T-helper 22 cell (primary cell): Measurements from ENCODE around the gene MAP2K2.

Source experiments
- DNase-seq: peaks from one replicate; pipeline ENCODE4 v3.0.0-alpha.2; 2020; ENCODE audit warnings: low read depth

MAP2K2 gene

DNA sequence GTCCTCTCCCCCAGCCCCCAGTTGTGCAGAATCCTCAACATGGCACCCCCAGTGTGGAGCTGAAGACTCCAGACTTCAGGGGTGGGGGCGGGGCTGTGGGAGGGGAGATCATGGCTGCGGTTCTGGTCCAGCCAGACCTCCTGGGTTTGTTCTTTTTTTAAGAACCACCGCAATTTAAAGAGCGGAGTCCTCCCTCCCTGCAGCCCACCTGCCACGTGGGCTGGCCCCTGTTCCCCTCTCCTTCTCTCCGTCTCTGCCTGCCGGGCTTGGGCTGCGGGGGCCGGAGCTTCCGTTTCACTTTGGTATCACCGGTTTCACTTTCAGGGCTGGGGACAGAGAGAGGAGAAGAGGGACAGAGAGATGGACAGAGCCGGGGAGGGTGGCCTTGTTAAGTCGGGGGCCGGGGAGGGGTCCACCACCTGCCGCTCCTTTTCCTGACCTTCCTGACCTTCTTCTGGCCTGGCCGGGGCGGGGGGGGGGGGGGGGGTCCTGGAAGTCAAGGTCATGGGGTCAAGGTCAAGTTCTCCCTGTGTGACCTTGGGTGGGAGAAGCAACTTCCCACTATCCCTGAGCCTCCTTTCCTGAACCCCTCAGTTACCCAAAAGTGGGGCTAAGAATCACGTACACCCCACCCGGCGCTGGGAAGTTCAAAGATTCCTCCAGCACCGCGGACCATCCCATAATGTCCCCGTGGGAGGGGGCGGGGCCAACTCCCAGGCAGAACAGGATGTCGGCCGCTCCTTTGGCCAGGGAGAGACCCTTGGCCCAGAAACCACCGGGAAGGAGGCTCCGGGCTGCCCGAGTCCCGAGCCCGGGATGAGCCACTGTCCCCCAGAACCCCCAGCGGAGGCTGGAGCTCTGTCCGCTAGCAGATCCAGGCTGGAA lies 45.9 kb downstream of the MAP2K2 start:
- DNase-seq: no peak

DNA sequence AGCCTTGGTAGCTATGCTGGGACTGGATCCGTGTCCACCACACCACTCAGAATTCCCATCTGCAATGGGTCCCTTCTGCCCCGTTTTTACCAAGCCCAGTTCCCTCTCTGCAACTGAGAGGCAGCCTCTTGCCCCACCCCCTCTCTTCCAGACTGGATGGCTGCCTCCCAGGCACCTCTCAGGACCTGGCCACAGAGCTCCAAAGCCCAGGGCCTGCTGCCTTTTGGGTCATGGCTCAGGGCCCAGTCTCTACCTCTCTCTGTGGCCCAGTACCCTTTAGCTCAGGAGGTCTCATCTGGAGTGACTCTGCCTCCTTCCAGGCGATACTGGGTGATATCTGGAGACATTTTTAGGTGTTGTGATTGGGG lies 46.9 kb downstream of the MAP2K2 start:
- DNase-seq: no peak

DNA sequence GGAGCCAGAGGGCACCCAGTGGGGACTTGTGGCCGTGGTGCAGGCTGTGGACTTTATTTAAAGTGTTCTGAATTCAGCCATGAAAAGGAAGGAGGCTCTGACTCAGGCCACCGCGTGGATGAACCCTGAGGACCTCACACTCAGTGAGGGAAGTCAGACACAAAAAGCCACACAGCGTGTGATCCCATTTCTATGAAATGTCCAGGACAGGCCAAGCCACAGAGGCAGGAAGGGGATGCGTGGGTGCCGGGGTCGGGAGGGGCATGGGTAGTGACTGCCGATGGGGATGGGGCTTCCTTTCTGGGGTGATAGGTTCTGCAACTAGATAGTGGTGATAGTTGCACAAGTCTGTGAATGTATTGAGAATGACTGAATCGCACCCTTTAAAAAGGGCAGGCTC lies 48.5 kb downstream of the MAP2K2 start:
- no peak for DNase-seq

DNA sequence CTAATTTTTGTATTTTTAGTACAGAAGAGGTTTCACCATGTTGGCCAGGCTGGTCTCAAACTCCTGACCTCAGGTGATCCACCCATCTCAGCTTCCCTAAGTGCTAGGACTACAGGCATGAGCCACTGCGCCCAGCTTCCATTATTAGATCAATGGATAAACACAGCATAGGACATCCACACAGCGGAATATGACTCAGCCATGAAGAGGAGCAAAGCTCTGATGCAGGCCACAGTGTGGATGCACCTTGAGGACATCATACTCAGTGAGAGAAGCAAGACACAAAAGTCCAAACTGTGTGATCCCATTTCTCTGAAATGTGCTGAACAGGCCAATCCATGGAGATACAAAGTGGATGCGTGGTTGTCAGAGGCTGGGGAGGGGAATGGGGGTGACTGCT lies 52.3 kb downstream of the MAP2K2 start:
- no peak for DNase-seq

DNA sequence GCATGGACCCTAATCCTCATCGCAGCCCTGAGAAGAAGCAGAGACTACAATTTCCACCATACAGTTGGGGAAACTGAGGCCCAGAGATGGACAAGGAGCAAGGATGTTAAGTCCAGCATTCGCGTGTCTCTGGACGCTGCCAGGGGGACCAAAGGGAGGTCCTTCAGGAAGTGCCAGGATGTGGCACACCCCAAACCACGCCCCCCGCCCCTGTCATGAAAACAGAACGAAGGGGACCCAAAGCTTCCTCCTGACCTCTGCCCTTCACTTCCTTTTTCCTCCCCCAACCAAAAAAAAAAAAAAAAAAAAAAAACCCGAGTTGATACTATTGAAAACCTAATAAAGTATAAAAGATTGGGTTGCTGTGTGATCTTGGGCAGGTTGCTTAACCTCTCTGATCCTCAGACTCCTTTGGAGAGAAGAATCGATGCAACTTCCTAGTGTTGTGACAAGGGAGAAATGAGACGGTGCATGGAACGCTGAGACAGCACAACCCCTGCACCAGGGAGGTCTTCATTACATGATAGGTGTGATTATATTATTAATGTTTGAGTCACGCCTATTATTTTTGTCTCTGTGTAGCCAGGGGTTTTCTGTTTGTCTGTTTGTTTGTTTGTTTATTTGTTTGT lies 54.5 kb downstream of the MAP2K2 start:
- peak; percentile 38 for DNase-seq

DNA sequence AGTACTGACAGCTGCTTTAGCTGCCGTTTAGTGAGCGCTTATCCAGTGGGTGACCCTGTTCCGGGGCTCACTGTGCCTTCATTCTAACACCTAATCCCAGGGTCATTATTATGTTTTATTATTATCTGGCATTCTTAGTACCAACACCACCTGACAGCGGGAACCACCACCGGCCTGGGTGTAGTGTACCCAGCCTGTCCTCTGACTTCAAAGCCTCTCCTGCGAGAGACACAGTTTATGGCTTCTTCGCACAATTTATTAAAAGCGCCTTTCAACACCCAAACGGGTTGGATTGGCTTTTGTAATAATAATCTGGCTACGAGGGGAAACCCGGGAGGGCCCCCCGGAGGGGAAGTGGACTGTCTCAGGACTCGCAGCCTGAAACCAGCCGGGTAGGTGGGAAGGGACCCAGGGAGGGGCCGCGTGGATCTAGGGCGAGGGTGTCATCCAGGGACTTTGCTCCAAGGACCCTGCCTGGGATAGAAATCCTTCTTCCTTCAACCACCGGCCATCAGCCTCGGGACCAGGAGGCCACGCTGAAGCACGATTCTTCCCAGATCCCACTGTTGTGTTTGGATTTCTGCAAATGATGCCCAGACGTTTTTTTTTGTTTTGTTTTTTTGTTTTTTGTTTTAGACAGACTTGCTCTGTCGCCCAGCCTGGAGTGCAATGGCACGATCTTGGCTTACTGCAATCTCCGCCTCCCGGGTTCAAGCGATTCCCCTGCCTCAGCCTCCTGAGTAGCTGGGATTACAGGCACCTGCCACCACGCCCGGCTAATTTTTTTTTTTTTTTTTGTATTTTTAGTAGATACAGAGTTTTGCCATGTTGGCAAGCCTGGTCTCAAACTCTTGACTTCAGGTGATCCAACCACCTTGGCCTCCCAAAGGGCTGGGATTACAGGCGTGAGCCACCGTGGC lies 55.6 kb downstream of the MAP2K2 start:
- DNase-seq: no peak

DNA sequence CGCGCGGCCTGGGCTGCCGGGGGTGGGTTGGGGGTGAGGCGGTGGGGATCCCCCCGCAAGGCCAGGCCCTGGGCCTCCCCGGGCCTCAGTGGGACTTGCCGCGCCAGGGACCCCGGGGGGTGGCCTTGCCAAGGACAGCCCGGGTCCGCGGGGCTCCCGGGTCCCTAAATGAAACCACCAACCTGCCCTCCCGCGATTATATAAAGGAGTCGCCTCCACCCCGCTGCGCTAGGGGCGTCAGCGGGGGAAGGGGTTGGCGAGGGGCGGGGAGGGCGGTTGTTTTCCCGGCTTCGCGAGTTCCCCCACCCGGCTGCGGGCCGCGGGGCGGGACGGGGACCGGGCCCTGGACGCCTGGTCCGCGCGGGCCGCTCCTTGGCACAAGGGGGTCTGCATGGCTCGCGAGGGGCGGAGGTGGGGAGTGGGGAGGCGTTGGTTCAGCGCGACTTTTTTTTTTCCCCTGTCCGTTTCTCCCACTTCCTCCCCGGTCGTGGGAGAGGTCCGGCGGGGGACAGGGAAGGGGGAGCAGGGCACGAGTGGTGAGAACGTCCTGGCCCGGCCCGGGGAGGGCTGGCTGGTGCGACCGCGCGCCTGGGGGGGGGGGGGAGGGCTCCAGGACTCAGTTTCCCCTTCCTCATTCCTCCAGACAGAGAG lies 56.4 kb downstream of the MAP2K2 start:
- DNase-seq: no peak

DNA sequence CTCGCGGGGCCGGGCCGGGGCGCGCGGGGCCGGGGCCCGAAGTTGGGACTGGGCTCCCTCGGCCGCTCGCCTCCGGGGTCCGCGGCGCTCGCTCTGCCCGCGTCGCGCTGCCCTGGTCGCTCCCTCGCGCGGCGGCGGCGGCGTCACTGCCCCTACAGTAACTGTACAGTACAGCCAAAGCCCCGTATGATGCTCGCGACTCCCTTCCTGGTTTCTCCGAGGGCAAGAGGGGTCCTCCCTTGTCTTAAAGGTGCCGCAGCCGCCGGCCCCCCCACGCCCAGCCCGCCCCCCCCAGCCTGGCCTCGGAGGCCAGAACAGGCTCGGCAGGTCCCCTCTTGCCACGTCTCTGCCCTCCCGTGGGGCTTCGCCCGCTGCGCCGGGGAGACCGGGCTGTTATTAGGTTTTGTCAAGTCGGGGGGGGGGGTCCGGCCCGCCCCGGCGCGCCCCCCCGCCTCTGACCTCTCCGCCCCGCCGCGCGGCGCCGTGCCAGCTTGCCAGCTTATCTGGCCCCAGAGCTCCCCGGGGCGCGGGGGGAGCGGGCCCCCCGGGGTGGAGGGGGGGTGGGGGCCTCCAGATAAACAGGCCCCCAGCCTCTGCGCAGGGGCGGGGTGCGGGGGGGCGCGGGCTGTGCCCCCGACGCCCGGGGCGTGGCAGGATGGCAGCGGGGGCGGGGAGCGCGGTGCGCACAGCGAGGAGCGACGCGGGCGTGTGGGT lies 57.1 kb downstream of the MAP2K2 start, which contains the start of gene ZBTB7A:
Gene ZBTB7A (minus strand): TSS at position 218 of the 714 bp plus-strand sequence. CDS start 11,667 bp downstream, outside the sequence.
- peak; percentile 74 for DNase-seq

DNA sequence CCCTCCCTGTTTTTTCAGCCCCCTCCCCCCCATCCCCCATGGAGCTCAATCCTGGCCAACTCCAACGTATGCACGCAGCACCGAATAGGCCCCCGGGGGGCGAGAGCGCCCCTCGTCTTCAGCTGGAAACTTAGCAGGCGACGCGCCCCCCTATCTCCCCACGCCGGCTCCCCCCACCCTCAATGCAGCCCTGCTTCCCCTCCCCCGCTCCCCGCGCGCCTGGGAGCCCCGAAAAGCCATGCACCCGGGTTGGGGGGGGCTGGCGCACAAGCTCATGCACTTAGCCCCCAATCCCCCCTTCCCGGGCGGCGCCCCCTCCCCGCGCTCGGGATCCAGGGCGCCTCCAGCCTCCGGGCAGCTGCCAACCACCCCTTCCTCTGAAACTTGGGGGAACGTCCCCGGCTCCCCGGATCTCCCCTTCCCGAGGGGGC lies 57.7 kb downstream of the MAP2K2 start:
- peak; percentile 48 for DNase-seq

DNA sequence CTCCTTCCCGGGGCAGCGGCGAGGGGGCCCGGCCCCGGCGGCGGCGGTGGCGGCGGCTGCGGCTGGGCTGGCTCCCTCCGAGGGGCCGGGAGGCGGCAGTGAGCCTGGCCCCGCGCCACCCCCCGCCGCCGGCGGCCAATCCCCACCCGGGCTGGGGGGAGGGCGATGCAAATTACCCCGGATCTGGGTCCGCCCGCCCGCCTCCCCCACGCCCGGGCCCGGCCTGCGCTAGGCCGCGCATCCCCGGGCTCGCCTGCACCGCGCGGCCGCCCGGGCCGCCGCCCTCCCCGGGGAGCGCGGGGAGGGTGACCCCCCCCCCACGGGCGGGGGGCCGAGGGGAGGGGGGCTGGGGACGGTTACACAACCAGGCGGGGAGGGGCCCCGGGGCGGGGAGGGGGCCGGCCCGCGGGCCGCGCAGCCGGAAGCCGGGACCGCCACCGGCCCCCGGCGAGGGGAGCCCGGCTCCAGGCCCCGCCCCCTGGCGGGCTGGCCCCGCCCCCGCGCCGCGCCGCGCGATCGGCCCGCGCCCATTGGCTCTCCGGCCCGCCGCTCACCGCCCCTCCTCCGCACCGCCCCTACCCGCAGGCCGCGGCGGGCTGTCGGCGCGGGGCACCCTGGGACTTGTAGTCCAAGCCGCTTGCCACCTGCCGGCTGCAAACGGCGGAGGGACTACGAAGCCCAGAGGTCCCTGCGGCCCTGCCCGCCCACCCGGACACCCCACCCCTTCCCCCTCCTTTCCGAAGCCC lies 58.3 kb downstream of the MAP2K2 start:
- peak; percentile 96 for DNase-seq

DNA sequence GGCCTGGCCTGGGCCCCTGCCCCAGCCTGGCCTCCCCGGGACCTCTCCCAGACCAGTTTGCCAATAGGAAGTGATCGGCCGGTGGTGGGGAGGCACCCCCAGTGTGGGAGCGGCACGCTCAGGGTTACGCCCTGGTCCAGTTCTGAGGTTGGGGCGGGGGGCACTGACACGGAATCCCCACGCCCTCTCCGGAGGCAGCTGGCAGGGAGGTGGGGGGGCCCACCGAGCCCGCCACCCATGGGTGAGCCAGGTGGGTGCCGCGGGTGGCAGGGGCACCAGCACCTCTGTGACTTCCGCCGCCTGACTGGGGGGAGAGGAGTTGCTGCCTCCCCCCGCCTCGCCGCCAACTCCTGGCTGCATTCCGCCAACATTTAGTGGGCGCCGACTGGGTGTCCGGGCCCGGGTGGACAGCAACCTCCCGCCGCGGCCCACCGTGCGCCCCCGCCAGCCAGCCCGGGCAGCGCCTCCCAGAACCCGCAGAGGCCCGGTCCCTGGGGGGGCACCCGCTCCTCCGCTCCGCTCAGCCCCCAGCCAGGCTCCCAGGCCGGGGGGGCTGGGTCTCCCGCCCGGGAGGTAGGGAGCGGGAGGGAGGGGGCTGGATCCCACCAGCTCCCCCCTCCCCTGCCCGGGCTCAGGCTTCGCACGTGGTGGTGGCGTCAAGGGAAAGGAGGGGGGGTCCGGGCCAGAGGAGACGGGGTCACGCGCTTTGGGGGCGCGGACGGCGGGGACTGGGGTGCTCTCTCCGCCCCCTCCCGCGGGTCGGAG lies 59.2 kb downstream of the MAP2K2 start:
- DNase-seq: peak; percentile 47

DNA sequence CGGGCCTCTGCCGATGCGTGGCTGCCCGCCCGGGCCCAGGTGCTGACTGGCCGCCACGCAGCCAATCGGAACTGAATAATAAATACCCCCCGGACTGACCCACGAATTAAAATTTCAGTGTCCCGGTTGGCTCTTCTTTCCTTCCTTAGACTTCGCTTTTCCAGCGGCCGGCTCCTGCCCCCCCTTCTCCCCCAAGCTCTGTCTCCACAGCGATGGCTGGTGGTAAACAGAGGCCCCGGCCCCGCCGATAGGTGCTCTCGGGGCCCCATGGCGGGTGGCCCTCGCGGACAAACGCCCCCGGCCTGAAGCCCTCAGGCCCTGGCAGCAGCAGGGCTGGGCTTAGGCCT lies 59.8 kb downstream of the MAP2K2 start:
- DNase-seq: no peak

DNA sequence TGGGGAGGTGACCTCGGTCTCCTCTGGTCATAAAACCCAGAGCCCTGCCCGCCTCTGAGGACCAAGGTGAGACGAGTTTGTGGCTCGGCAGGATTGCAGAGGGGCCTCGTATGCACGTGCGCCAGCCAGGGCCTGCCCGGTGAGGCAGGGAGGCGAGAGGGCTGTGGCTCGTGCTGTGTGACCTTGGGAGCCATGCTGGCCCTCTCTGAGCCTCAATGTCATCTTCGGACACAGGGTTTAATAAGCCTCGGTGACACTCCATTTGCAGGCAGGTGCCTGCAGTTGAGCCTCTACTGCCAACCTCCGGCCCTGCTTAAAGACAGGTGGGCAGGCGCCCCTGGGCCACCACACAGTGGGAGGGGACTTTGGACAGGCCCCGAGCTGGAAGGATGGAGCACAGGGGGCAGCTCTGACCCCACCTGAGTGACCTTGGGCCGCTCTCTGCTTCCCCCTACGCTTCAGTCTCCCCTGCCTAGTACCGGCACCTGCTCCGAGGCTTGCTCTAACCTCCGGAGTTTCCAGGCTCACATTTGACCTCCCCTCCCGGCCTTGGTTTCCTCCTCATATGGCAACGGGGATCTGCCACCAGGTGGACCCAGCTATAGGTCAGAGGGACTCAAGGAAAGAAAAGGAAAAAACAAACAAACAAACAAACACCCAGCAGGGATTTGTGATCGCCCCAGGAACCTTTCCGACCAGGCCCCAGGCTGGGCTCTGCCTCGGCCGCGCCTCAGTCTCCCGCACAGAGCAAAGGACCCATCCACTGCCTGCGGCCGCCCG lies 60.4 kb downstream of the MAP2K2 start:
- no peak for DNase-seq

DNA sequence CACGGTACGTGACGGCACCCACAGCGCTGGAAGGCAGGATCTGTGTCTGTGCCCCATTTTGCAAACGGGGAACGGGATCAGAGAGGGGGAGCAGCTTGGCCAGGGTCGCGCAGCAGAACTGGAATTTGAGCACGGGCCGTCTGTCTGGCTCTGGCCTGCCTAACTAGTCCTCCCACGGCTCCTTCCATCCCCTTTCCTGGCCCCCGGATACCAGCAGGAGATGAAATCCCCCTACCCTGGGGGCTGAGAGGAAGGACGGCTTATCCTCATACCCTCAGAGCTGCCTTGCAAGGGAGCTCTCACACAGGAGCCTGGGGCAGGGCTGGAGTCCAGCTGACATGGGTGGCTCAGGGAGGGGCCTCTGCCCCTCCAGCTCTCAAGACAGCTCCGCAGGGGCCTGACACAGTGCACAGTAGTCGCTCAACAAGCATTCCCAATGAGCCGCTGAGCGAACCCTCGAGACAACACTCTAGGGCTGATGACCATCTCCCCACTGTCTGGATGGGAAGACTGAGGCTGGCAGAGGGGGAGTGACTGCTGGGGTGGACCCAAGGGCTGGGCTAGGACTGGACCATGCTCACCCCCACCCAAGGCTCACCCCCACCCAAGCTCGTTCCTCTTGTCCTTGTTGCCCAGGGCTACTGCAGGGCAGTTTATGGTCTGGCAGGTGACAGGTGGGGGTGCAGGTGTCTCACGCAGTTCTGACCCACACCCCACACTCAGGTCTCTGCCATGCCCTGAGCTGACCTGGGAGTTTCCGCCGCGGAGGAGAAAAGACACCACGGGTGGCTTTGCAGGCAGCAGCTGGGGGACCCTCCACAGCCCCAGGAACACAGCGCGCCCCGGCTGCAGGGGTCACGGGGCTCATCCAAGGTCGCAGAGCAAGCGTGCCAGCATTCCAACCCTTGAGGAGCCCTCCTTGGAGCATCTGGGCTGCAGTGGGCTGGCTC lies 61.2 kb downstream of the MAP2K2 start:
- DNase-seq: no peak

DNA sequence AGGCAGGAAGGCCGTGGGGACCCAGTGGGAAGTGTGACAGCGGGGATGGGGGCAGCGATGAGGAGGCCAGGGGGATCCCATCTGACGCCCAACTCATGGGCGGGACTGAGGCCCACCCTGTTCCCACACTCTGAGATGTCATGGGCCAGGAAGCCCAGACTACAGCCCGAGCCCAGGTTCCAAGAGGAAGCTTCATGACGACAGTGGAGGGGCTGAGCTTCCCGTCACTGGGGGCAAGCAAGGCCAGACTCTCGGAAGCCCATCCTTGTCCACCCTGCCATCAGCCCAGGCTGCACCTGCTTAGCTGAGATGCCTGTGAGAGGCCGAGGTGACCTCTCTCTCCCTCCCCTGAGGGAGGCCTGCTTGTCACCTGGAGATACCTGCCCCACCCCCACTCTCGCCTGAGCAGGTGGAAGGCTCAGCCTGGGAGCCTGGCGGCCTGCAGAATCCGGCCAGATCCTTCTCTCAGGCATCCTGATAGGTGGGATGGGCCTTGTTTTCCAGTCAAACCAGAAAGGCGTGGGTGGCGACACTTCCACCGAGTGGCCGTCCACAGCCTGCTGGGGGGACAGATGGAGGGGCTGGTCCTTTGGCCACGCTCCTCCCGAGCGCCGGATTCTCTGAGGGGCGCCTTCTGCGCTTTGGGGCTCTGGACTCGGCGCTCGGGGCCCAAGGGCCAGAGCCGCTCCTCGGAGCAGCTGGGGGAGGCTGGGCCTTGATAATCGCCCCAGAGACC lies 62.1 kb downstream of the MAP2K2 start:
- no peak for DNase-seq

DNA sequence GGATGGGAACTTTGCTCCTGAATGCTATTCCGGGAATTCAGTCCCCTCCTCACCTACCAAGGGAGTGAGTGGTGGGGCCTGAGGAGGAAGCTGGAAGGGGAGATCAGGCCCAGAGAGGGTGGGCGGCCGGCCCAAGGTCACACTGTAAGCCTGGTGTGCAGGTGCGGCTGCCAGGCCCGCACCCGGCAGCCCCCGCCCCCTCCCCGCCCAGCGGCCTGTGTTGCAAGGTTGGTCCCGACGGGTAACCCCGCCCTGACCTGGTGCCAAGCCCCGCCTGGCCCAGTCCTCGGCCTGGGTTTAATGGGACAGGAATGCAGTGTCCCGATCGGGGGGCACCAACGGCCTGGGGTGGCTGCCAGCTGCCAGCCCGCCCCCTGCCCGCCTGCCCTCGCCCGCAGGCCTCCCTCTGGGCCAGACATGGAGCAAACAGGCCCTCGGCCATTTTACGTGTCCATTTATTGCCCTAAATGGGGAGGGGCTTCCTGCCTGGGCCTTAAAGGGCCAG lies 62.7 kb downstream of the MAP2K2 start:
- no peak for DNase-seq

DNA sequence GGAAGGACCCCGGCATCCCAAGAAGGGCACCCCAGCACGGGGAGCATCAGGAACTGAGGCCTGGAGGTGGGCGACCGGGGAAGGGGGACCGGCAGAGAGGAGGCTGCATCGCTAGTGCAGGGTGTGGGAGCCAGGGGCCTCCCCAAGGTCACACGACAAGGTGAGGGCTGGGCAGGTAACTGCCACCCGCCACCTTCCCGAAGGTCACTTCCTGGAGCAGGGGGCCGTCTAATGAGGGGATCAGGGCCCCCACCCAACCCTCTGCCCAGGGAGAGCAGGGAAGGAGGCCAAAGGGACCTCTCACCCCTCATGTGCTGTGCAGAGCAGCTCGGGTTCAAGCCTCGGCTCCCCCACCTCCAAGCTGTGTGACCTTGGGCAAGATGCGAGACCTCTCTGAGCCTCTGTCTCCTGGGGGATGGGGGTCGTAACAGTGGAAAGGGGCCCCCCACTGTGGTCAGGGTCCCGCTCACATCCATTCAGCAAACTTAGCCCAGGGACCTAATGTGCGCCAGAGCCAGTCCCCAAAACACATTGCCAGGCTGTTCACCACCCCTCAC lies 63.2 kb downstream of the MAP2K2 start:
- no peak for DNase-seq
